Measurements from ENCODE around the gene WHAMM.

The WHAMM gene

GRCh38 chr15:82871358-82871757, 61.9 kb downstream of the WHAMM start:
- DNase-seq = no peak

- no peak for DNase-seq
These were observed 62.5 kb downstream of the WHAMM start for GRCh38 chr15:82871832-82872484.

GRCh38 chr15:82873000-82873680, 63.7 kb downstream of the WHAMM start:
- no peak for DNase-seq

- DNase-seq = no peak
These were observed 64.8 kb downstream of the WHAMM start for GRCh38 chr15:82874267-82874666.

- no peak for DNase-seq
These were observed 65.5 kb downstream of the WHAMM start for GRCh38 chr15:82874961-82875360.

- no peak for DNase-seq
These were observed 66.1 kb downstream of the WHAMM start for GRCh38 chr15:82875411-82876003.

GRCh38 chr15:82877825-82878224, 68.4 kb downstream of the WHAMM start:
- DNase-seq = no peak

- no peak for DNase-seq
These were observed 68.9 kb downstream of the WHAMM start for GRCh38 chr15:82878325-82878724.

GRCh38 chr15:82880704-82881103, 71.3 kb downstream of the WHAMM start:
- DNase-seq = no peak

- no peak for DNase-seq
These were observed 72.3 kb downstream of the WHAMM start for GRCh38 chr15:82881747-82882146.

GRCh38 chr15:82882273-82882928, 73.0 kb downstream of the WHAMM start:
- DNase-seq = no peak
